BJ (cell line): ENCODE data around the gene RAP1B. TPM values are rescaled to one million over a fixed set of nuclear protein-coding genes. Genes with fewer than 3 reads are reported as not detected.

Experiments used
- CTCF ChIA-PET: fragments of 350-600 bp; formaldehyde crosslinking; extraction: SDS; loops from one replicate; lab custom pipeline; 2021; ENCODE audit warnings: antibody characterized with exemption, inconsistent platforms; lab: Yijun Ruan, JAX
- POLR2A ChIA-PET: fragments of 300-600 bp; sonication (Branson Sonifier 250); formaldehyde crosslinking; extraction: SDS; loops from one replicate; lab custom pipeline; 2021; ENCODE audit warnings: antibody characterized with exemption; lab: Charles Lee
- DNase-seq: peaks from one replicate; pipeline ENCODE4 v3.0.0-alpha.2; 2011; ENCODE audit warnings: low read depth
- H3K27me3 ChIP-seq: 2 replicates; pipeline ENCODE4 v1.6.0; 2011; ENCODE audit warnings: low read length; ENCODE audit not compliant: control insufficient read depth, insufficient read depth
- H3K36me3 ChIP-seq: 2 replicates; pipeline ENCODE4 v1.5.1; 2011; ENCODE audit warnings: low read length; ENCODE audit not compliant: control insufficient read depth, insufficient read depth
- H3K4me3 ChIP-seq: 2 replicates; pipeline ENCODE4 v1.5.1; 2011; ENCODE audit warnings: low read depth, mild to moderate bottlenecking, control low read depth, low read length
- polyA plus RNA-seq: library from polyadenylated mRNA; depleted of rRNA; stranded (reverse); fragments of >200 nt; gene quantifications from 2 replicates; pipeline ENCODE4 v1.2.3, GENCODE V29; 2011
- TF ChIP-seq, protein P1 (sequence below): IDR thresholded peaks from 2 replicates; pipeline ENCODE4 v1.5.1; 2011; ENCODE audit warnings: low read depth, mild to moderate bottlenecking, control low read depth, inconsistent platforms, low read length, moderate library complexity; ENCODE audit not compliant: insufficient read depth

RAP1B gene
- polyA plus RNA-seq, 1 experiment, result 210 TPM

- CTCF ChIA-PET, result no interaction called here
- TF ChIP-seq, protein P1, sequence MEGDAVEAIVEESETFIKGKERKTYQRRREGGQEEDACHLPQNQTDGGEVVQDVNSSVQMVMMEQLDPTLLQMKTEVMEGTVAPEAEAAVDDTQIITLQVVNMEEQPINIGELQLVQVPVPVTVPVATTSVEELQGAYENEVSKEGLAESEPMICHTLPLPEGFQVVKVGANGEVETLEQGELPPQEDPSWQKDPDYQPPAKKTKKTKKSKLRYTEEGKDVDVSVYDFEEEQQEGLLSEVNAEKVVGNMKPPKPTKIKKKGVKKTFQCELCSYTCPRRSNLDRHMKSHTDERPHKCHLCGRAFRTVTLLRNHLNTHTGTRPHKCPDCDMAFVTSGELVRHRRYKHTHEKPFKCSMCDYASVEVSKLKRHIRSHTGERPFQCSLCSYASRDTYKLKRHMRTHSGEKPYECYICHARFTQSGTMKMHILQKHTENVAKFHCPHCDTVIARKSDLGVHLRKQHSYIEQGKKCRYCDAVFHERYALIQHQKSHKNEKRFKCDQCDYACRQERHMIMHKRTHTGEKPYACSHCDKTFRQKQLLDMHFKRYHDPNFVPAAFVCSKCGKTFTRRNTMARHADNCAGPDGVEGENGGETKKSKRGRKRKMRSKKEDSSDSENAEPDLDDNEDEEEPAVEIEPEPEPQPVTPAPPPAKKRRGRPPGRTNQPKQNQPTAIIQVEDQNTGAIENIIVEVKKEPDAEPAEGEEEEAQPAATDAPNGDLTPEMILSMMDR, result no peak
- Histone ChIP-seq H3K27me3 (no peaks in the 10 kb centered on the region), H3K36me3 (no peaks in the 10 kb centered on the region), H3K4me3 (no peak overlapping the region)
- POLR2A ChIA-PET, result no interaction called here
- DNase-seq, result no peak
Observed at GRCh38 chr12:68580911-68581310, 29.8 kb upstream of the RAP1B start.

- no peak overlapping the region for H3K4me3 ChIP-seq
- TF ChIP-seq, protein P1, result no peak
- no peaks in the 10 kb centered on the region for H3K36me3 ChIP-seq
- POLR2A ChIA-PET, result interaction anchor here (0.6 kb wide), 1 partner anchor 166 kb away, joined by 5 read pairs; no protein-coding TSS in a partner anchor
- CTCF ChIA-PET, result interaction anchor here (0.7 to 1.2 kb wide), 2 partner anchors 20 to 84 kb away, joined by 3 read pairs; no protein-coding TSS in a partner anchor
- DNase-seq, result no peak
- H3K27me3 ChIP-seq, result no peaks in the 10 kb centered on the region
Observed at GRCh38 chr12:68581926-68582325, 28.8 kb upstream of the RAP1B start.

GRCh38 chr12:68585966-68586365 is 24.7 kb upstream of the RAP1B start:
- CTCF ChIA-PET, result no interaction called here
- H3K36me3 ChIP-seq, result no peaks in the 10 kb centered on the region
- H3K4me3 ChIP-seq, result no peak overlapping the region
- TF ChIP-seq, protein P1, result no peak
- DNase-seq, result no peak
- no peaks in the 10 kb centered on the region for H3K27me3 ChIP-seq
- POLR2A ChIA-PET, result no interaction called here

GRCh38 chr12:68587448-68587873 is 23.2 kb upstream of the RAP1B start:
- no peaks in the 10 kb centered on the region for H3K27me3 ChIP-seq
- POLR2A ChIA-PET, result no interaction called here
- TF ChIP-seq, protein P1, result no peak
- no peak overlapping the region for H3K4me3 ChIP-seq
- CTCF ChIA-PET, result interaction anchor here (1.0 kb wide), 1 partner anchor 9 kb away, joined by 3 read pairs; no protein-coding TSS in a partner anchor
- no peaks in the 10 kb centered on the region for H3K36me3 ChIP-seq
- DNase-seq, result no peak

GRCh38 chr12:68589194-68589593 is 21.5 kb upstream of the RAP1B start:
- ChIA-PET CTCF (interaction anchor here (1.2 to 1.5 kb wide), 2 partner anchors 10 to 17 kb away, joined by 3 to 5 read pairs; no protein-coding TSS in a partner anchor), POLR2A (no interaction called here)
- TF ChIP-seq, protein P1, result no peak
- Histone ChIP-seq H3K4me3 (no peak overlapping the region), H3K36me3 (no peaks in the 10 kb centered on the region), H3K27me3 (no peaks in the 10 kb centered on the region)
- DNase-seq, result no peak
